HEK293T (cell line): ENCODE data around the gene MRPS18B.

Source experiments
- CTCF ChIA-PET: fragments of 350-600 bp; formaldehyde crosslinking; extraction: SDS; loops from one replicate; lab custom pipeline; 2021; ENCODE audit warnings: antibody characterized with exemption, inconsistent platforms; lab: Yijun Ruan, JAX
- POLR2A ChIA-PET: fragments of 350-600 bp; formaldehyde crosslinking; extraction: SDS; loops from one replicate; lab custom pipeline; 2020; ENCODE audit warnings: antibody characterized with exemption, inconsistent platforms; lab: Yijun Ruan, JAX
- DNase-seq: peaks from one replicate; pipeline ENCODE4 v3.0.0; 2012; ENCODE audit warnings: mixed read lengths; ENCODE audit errors: extremely low spot score
- ARNT ChIP-seq: fragments of 450-650 bp; IDR thresholded peaks from 2 replicates; pipeline ENCODE4 v1.6.1; 2017; ENCODE audit warnings: mild to moderate bottlenecking
- BHLHE40 ChIP-seq: fragments of 450-650 bp; IDR thresholded peaks from 2 replicates; pipeline ENCODE4 v1.6.1; 2016; ENCODE audit warnings: mild to moderate bottlenecking, moderate library complexity, borderline replicate concordance
- CTBP1 ChIP-seq: fragments of 450-650 bp; IDR thresholded peaks from 2 replicates; pipeline ENCODE4 v1.6.1; 2016; ENCODE audit warnings: borderline replicate concordance
- ELF4 ChIP-seq: fragments of 450-650 bp; IDR thresholded peaks from 2 replicates; pipeline ENCODE4 v1.6.1; 2017; ENCODE audit warnings: antibody characterized with exemption
- FOXA1 ChIP-seq: fragments of 450-650 bp; IDR thresholded peaks from 2 replicates; pipeline ENCODE4 v1.6.1; 2016; ENCODE audit warnings: mild to moderate bottlenecking
- FOXK2 ChIP-seq: fragments of 450-650 bp; IDR thresholded peaks from 2 replicates; pipeline ENCODE4 v1.6.1; 2016; ENCODE audit warnings: mild to moderate bottlenecking
- FOXM1 ChIP-seq: fragments of 450-650 bp; IDR thresholded peaks from 2 replicates; pipeline ENCODE4 v1.6.1; 2017; ENCODE audit warnings: mild to moderate bottlenecking, borderline replicate concordance
- HDGF ChIP-seq: fragments of 450-650 bp; IDR thresholded peaks from 2 replicates; pipeline ENCODE4 v1.6.1; 2017; ENCODE audit warnings: antibody characterized with exemption, borderline replicate concordance
- L3MBTL2 ChIP-seq: fragments of 450-650 bp; conservative IDR thresholded peaks from 2 replicates; pipeline ENCODE4 v1.6.1; 2016; ENCODE audit warnings: mild to moderate bottlenecking
- LEF1 ChIP-seq: fragments of 450-650 bp; IDR thresholded peaks from 2 replicates; pipeline ENCODE4 v1.6.1; 2017; ENCODE audit warnings: mild to moderate bottlenecking, borderline replicate concordance
- NFRKB ChIP-seq: fragments of 450-650 bp; IDR thresholded peaks from 2 replicates; pipeline ENCODE4 v1.6.1; 2016; ENCODE audit warnings: mild to moderate bottlenecking, moderate library complexity
- PKNOX1 ChIP-seq: fragments of 450-650 bp; IDR thresholded peaks from 2 replicates; pipeline ENCODE4 v1.6.1; 2016
- SP1 ChIP-seq: fragments of 450-650 bp; IDR thresholded peaks from 2 replicates; pipeline ENCODE4 v1.6.1; 2017
- SUZ12 ChIP-seq: fragments of 450-650 bp; IDR thresholded peaks from 2 replicates; pipeline ENCODE4 v1.6.1; 2016; ENCODE audit warnings: mild to moderate bottlenecking
- TARDBP ChIP-seq: fragments of 450-650 bp; IDR thresholded peaks from 2 replicates; pipeline ENCODE4 v1.6.1; 2016
- ZNF384 ChIP-seq: fragments of 450-650 bp; IDR thresholded peaks from 2 replicates; pipeline ENCODE4 v1.6.1; 2016

MRPS18B gene

GRCh38 chr6:30615958-30616810, 1.5 kb upstream of the MRPS18B start:
- POLR2A ChIA-PET, result interaction anchor here (0.6 to 4.8 kb wide), 34 partner anchors 8 to 885 kb away, joined by 3 to 90 read pairs (median 4); partner anchors contain the start of genes ABCF1, ATAT1, DHX16 and GNL1
- no peak for DNase-seq
- 0 out of 2 replicates have a peak, but pooled peaks have one; percentile 29 for TF ChIP-seq NFRKB
- TF ChIP-seq BHLHE40, result no peak
- no peak for TF ChIP-seq L3MBTL2
- 0 out of 2 replicates have a peak, but pooled peaks have one; percentile 3 for TF ChIP-seq FOXK2
- CTCF ChIA-PET, result interaction anchor here (0.7 kb wide), 1 partner anchor 163 kb away, joined by 3 read pairs; no protein-coding TSS in a partner anchor

GRCh38 chr6:30616811-30617564, 652 bp upstream of the MRPS18B start, which contains the start of gene PPP1R10:
Gene PPP1R10 (minus strand): TSS chr6:30617243. CDS start chr6:30609944, 7,299 bp downstream.
- ChIA-PET CTCF (interaction anchor here (0.7 kb wide), 1 partner anchor 62 kb away, joined by 5 read pairs; no protein-coding TSS in a partner anchor), POLR2A (interaction anchor here (0.5 to 2.0 kb wide), 12 partner anchors 9 to 102 kb away, joined by 3 to 10 read pairs (median 4); partner anchors contain the start of genes ABCF1, ATAT1, DHX16 and MDC1)
- TF ChIP-seq ZNF384, result no peak
- TF ChIP-seq ARNT, result no peak
- no peak for TF ChIP-seq FOXK2
- TF ChIP-seq CTBP1, result no peak; the same call in 1 of the 2 replicates
- TF ChIP-seq BHLHE40, result peak; percentile 27; the same call in 1 of the 2 replicates
- TF ChIP-seq FOXA1, result no peak
- no peak for TF ChIP-seq TARDBP
- no peak for TF ChIP-seq HDGF
- TF ChIP-seq FOXM1, result peak; percentile 98
- 0 out of 2 replicates have a peak, but pooled peaks have one; percentile 37 for TF ChIP-seq SP1
- TF ChIP-seq ELF4, result peak; percentile 91
- no peak; the same call in 1 of the 2 replicates for TF ChIP-seq L3MBTL2
- TF ChIP-seq LEF1, result no peak
- TF ChIP-seq PKNOX1, result peak; percentile 65
- peak; percentile 92 for TF ChIP-seq NFRKB
- no peak for TF ChIP-seq SUZ12
- DNase-seq, result peak; percentile 94

- CTCF ChIA-PET, result interaction anchor here (0.6 to 0.7 kb wide), 3 partner anchors 14 to 61 kb away, joined by 4 to 5 read pairs (median 5); no protein-coding TSS in a partner anchor
- POLR2A ChIA-PET, result interaction anchor here (0.6 to 2.0 kb wide), 13 partner anchors 8 to 125 kb away, joined by 3 to 10 read pairs (median 3); partner anchors contain the start of genes ABCF1, ATAT1, C6orf136 and DHX16
- no peak for DNase-seq
- TF ChIP-seq FOXK2, result no peak
- no peak for TF ChIP-seq SP1
- TF ChIP-seq L3MBTL2, result no peak
- TF ChIP-seq HDGF, result no peak
- TF ChIP-seq LEF1, result no peak
- TF ChIP-seq TARDBP, result no peak
- no peak for TF ChIP-seq ZNF384
- no peak for TF ChIP-seq SUZ12
- no peak for TF ChIP-seq NFRKB
- no peak for TF ChIP-seq CTBP1
- no peak for TF ChIP-seq FOXA1
- no peak for TF ChIP-seq BHLHE40
- no peak for TF ChIP-seq ARNT
- TF ChIP-seq ELF4, result no peak
- no peak for TF ChIP-seq FOXM1
- no peak for TF ChIP-seq PKNOX1
Observed at GRCh38 chr6:30618270-30618797, 694 bp downstream of the MRPS18B start.

- ChIA-PET POLR2A (no interaction called here), CTCF (no interaction called here)
- no peak for DNase-seq
- no peak for TF ChIP-seq FOXA1
- TF ChIP-seq NFRKB, result no peak
- no peak for TF ChIP-seq LEF1
- no peak for TF ChIP-seq FOXM1
- TF ChIP-seq SUZ12, result no peak
- no peak for TF ChIP-seq PKNOX1
- no peak for TF ChIP-seq TARDBP
- no peak for TF ChIP-seq ELF4
Observed at GRCh38 chr6:30619561-30619960, 1.9 kb downstream of the MRPS18B start.

- no peak for TF ChIP-seq HDGF
- no peak for TF ChIP-seq LEF1
- TF ChIP-seq L3MBTL2, result no peak
- no peak for TF ChIP-seq BHLHE40
- TF ChIP-seq ZNF384, result no peak
- TF ChIP-seq SP1, result no peak
- TF ChIP-seq SUZ12, result no peak
- TF ChIP-seq PKNOX1, result no peak
- no peak for TF ChIP-seq CTBP1
- no peak for TF ChIP-seq FOXA1
- no peak for TF ChIP-seq NFRKB
- TF ChIP-seq TARDBP, result no peak
- TF ChIP-seq ELF4, result no peak
- TF ChIP-seq ARNT, result no peak
- no peak for TF ChIP-seq FOXM1
- TF ChIP-seq FOXK2, result no peak
- POLR2A ChIA-PET, result interaction anchor here (0.9 to 1.8 kb wide), 4 partner anchors 8 to 15 kb away, joined by 4 to 18 read pairs (median 8); partner anchors contain the start of genes MRPS18B and PPP1R10
- no peak for DNase-seq
- CTCF ChIA-PET, result no interaction called here
Observed at GRCh38 chr6:30625511-30625910, 7.9 kb downstream of the MRPS18B start.
